HUDEP-2 (cell line): ENCODE data around the gene SLC4A4.

Experiments used
- DNase-seq, 76 experiments: peaks; one replicate each; lab custom pipeline; 2025; ENCODE audit not compliant: unreplicated experiment in 76 of 76; lab: John Stamatoyannopoulos, UW

SLC4A4 gene

DNA sequence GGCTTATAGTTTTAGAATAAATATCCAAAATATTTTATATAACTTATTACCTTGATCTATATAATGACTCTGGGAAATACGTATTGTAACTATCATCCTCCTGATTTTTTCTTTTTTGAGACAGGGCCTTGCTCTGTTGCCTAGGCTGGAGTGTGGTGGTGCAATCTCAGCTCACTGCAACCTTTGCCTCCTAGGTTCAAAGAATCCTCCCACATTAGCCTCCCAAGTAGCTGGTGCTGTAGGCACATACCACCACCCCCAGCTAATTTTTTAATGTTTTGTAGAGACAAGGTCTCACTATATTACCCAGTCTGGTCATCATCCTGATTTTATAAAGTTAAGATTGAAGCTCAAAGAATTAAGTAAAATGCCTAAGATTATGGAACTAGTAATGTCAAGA lies 193.6 kb downstream of the SLC4A4 start:
- no peak for DNase-seq

GRCh38 chr4:71533121-71533520 lies 194.3 kb downstream of the SLC4A4 start:
- DNase-seq: no peak

DNA sequence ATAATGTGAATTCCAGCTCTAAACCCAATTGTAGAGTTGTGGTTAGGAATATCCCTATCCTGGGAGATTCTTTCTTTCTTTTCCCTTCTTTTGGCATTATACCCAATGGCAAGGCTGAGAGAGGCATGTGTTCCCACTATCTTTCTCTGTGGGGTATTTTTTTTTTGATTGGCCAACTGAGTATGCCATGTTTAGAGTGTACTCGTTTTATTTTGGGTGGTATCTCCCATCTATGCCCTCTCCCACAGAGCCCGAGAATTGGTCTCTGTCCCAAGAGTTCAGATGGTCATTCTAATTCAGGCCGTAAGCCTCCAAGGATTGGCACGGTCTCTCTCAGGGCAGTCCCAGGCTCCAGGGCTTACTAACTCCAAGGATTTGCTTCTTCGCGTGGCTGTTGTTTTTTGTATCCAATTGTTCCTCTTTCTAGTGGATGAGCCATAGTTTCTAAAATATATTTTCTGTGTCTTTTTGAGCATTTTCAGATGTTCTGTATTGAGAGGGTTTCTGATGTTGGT lies 198.8 kb downstream of the SLC4A4 start:
- no peak for DNase-seq

- DNase-seq: no peak
Observed at GRCh38 chr4:71538528-71538927, 199.7 kb downstream of the SLC4A4 start.

GRCh38 chr4:71540749-71541269 lies 202.0 kb downstream of the SLC4A4 start:
- no peak for DNase-seq

GRCh38 chr4:71541541-71541940 lies 202.7 kb downstream of the SLC4A4 start:
- no peak for DNase-seq

DNA sequence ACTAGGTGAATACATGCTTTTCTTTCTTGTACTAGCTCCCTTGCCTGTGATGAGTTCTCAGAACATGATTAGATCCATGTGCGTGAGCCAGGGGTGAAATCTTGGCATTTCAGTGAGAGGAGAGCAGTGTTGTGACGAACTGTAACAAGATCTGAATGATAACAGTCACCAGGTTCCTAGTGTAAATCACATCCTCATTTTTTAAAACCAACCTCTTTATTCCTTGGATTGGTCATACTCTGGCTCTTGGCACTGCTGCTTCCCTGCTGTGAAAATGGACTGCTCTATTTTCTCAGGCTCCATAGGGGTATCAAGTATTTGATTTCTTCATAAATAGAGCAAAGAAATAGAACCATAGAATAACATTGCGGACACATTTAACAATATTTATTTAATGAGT lies 206.3 kb downstream of the SLC4A4 start:
- DNase-seq: no peak

DNA sequence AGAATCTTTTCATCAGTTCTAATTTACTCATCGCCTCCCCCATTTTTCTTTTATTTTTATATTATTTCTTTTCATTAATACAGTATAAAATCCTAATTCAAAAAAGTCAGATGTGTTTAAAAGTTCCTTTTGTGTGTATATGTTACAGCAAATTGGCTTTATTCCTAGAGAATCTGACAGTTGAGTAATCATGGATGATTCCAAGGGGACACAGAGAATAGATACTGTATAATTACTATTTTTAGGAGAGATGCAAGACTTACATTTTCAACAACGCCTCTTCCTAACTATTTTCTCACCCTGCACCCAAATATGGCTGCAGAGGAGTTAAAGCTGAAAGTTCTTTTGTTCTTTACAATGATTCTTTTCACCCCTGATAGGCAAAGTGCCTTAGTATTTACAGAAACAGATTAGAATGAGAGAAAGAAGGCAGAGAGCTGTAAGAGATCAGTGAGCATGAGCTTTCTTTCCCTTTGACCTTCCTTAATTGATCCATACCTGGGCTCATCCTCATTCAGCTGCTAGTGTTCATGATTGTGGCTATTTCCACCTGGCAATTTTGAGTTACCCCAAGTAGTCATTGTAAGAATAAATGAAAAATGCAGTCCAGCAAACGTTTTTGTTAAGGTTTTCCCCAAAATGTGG lies 210.8 kb downstream of the SLC4A4 start:
- no peak for DNase-seq

DNA sequence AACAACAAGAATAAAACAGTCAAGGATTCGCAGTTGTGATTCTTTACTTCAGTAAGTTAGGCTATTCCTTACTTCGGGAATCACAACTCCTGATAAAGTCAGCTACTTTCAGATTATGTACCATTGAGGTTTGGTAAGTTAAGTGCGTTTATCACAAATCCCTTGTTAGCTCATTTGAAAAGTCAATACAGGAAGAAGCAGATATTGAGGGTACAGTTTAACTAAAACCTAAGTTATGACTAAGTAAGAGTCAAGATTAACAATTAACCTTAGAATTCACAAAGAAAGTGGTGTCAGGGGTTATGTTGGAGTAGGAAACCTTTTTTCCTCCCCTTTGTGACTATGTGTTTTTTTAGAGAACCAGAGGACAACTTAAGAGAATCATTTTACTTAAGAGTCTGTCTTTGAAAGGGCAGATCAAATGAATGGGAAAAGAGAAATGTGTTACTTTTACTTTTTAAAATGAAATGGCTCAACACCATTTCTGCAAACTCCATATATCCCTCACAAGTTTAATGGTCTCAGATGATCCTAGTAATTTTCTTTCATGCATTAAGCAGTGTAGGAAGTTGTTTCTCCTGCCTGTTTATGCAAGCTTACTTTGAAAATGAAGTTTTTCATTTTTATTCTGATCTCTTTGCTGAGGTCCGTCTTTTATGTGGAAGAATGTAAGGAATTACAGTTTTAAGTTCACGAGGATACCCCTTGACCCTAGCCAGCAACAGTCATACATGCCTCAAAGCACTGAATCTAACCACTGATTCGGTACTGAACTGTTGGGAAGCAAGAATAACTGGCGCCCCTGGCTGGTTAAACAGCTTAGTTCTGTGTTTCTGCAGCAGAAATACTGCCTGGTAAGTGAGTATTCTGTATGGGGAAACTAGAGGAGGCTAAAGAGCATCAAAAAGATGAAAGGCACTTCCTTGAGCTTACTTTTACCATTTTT lies 211.7 kb downstream of the SLC4A4 start:
- no peak for DNase-seq

DNA sequence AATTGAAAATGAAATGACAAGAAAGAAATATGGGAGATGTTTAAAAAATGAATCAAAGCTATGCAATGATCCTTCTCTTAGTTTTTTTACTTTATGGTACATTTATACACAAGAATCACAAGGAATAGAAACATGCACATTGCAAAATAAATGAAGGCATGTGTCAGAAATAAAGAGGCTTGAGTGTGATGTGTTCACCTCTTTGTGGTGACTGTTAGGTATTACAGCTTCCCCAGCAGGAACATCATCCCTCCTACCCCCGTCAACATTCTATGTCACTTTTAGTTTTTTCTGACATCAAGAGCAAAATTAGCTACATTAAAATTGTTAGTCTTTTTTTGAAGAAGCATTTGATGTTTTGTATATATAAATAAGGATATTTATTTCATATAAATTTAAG lies 214.8 kb downstream of the SLC4A4 start:
- DNase-seq: no peak

DNA sequence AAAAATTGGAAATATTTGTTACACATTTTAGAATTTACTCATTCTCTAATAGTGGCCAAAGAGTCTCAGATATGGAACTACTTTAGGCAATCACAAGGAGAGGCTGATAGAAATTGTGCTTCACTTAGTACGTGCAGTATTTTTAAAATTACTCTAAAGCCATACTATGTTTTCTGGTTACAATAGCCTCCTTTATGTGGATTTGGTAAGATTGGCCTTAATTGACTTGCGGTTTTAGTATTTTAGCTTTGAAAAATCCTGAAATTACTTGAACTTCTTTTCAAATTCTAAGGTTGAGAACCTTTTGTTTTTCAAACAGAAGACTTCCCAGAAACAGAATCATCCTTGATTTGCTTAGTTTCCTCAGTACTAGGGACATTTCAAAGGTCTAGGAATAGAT lies 215.2 kb downstream of the SLC4A4 start:
- DNase-seq: no peak

- DNase-seq: no peak
Observed at GRCh38 chr4:71558248-71558647, 219.4 kb downstream of the SLC4A4 start.

- DNase-seq: no peak
Observed at GRCh38 chr4:71559957-71560571, 221.2 kb downstream of the SLC4A4 start.

- DNase-seq: no peak
Observed at GRCh38 chr4:71564775-71565174, 226.0 kb downstream of the SLC4A4 start.

DNA sequence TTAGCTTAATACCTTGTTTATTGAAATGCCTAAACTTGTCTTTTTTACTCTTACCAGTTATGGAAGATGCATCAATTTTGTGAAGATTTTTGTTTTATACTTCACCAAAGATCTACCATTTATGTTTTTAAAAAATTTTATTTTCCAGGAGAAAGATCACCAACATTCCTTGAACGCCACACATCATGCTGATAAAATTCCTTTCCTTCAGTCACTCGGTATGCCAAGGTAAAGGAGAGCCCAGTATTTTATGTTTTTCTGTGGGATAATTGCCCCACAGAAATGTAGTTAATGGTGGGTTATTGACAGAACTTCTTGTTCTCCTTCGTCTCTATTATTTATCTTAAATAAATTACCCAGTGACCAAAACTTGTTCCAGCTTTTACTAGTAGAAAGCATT lies 228.0 kb downstream of the SLC4A4 start:
- DNase-seq: no peak

GRCh38 chr4:71568131-71568530 lies 229.3 kb downstream of the SLC4A4 start:
- no peak for DNase-seq

- DNase-seq: no peak
Observed at GRCh38 chr4:71570492-71570891, 231.7 kb downstream of the SLC4A4 start.

- no peak for DNase-seq
Observed at GRCh38 chr4:71571346-71571745, 232.5 kb downstream of the SLC4A4 start.

DNA sequence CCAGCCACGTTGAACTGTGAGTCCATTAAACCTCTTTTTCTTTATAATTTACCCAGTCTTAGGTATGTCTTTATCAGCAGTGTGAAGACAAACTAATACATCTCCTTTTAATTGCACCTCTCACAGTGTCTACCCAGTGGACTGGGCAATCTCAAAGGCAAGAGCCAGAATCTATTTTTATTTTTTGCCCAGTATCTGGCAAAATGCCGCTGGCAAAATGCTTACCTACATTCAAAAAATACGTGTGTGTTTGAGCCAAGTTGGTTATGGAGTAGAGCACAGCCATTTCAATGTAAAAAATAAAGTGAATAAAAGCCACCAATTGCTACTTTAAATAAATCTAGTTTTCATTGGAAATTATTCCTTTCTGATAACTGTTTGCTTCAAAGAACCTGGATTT lies 245.2 kb downstream of the SLC4A4 start:
- no peak for DNase-seq

- no peak for DNase-seq
Observed at GRCh38 chr4:71584585-71584984, 245.8 kb downstream of the SLC4A4 start.

DNA sequence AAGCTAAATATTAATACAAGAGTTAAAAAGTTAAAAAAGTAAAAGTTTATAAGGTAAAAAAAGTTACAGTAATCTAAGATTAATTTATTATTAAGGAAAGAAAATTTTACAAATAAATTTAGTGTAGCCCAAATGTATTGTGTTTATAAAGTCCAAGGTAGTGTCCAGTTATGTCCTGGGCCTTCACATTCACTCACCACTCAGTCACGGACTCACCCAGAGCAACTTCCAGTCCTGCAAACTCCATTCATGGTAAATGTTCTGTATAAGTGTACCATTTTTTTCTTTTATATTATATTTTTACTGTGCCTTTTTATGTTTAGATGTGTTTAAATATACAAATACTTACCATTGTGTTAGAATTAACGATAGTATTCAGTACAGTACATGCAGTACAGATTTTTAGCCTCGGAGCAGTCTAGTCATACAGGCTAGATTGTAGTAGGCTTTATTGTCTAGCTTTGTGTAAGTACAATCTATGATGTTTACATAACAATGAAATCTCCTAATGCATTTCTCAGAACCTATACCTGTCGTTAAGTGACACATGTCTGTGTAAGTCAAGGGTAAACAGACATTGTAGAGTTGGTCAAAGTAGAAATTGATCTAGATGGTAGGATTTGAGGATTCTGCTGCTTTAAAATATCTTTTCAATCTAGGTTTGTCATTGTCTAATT lies 247.4 kb downstream of the SLC4A4 start:
- DNase-seq: no peak
